ENCODE data around the gene CACNA1I.

Gene CACNA1I

DNA sequence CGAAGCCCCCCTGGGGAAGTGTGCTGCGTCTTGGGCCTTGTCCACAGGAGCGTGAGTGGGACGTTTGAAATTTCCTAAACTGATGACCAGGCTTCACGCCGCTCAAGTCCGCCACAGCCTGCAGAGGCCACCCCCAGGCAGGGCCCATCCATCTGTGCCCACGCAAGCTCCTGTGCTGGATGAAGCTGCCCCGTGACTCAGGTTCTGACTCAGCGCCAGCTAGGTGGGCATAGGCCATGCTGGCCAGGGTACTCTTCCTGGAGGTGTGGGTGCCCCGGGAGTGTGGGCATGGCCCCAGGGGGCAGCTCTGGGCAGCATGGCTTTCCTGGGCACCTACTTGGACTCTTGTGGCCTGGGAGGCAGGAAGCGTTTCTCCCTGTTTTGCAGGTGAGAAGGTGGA is 134.8 kb downstream of the CACNA1I start:
- no peak for DNase-seq

DNA sequence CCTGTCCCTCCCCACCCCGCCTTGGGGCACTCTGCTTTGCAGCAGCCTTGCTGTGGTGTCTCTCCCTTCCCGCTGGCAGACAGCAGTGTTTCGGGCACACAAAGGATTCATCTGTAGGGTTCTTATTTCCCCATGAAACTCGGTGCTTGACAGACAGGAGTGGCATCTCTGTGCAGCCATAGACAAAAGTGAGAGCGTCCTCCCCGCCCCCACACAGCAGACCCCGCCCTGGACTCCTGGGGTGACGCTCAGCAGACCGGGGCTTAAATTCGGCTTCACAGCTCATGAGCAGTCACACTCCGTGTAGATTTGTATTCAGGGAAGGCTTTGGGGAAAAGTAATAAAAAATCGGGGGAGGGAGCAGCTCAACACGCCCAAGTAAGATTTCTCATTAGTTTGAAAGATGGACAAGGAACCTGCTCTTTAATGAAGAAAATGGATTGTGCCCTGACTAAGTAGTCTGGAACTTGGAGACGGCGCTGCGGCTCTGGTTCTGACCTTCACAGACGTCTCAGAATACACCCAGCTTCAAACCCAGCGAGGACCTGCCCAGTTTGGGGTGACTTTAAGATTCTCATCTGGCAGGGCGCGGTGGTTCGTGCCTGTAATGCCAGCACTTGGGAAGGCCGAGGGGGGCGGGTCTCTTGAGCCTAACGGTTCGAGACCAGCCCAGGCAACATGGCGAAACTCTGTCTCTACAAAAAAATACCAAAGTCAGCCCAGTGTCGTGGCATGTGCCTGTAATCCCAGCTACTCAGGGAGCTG is 136.0 kb downstream of the CACNA1I start:
- no peak for DNase-seq

DNA sequence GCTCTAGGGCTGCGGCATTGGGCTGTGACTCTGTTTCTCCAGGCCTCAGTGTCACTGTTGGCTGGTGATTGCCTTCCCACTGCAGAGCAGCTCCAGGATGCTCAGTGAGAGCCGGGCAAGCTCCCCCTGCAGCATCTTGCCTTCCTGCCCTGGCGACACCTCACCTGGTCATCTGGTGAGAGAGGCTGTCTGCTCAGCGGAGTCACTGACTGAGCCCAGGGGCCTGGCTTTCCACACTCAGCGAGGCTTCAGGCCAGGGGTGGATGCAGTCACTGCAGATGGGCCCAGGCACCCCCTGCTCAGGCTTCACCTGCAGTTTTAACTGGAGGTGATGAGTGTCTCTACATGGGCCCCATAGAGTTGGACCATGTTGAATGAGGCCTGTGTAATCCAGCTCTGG is 136.8 kb downstream of the CACNA1I start:
- no peak for DNase-seq

DNA sequence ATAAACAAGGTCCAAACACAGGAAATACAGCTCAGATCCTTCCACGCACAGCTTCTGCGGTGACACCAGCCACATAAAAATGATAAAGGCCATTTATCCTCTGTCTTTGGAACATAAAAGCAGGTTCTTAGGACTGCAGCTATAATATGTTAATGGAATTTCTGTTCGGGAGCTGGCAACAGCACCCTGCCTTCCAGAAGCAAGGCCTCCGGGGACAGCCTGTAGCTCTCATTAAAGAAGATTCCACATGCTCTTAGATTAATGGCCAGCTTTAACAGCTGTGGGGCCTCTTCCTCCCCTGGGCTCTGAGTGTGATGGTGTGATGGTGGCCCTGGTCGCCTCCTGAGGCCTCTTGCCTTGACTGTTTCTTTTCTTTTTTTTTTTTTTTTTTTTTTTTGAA is 137.3 kb downstream of the CACNA1I start:
- DNase-seq, result no peak

DNA sequence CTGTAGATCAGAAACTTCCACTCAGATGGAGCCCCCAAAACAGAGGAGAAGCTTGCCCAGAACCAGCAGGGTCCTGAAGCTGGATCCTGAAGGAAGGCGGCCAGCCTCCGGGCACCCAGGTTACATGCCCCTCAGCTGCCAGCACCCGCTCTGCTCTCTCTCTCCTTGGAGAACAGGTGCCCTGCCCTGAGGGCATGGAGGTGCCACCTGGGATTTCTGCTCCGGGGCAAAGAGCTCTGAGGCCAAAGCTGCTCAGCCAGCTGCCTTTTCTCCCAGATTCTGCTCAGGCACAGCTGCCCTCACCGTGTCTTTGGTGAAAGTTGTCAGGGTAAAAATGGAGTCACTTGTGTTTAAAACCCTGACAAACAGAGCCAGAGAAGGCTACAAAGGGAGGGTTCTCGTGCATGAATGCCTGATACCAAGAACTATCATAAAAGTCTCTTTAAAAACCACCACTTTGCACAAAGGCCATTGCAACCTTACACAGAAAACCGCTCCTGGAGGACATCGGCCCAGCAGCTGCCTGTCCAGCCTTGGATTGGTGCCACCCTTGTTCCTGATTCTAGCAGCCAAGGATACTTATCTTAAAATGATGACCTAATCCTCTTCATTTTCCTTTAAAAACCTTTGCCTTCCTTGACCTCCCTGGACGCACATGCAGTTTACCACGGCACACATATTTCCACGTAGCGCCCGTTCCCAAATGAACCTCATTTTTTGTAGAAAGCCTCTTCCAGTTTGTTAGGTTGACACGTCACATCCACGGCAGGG is 140.0 kb downstream of the CACNA1I start:
- no peak for DNase-seq

DNA sequence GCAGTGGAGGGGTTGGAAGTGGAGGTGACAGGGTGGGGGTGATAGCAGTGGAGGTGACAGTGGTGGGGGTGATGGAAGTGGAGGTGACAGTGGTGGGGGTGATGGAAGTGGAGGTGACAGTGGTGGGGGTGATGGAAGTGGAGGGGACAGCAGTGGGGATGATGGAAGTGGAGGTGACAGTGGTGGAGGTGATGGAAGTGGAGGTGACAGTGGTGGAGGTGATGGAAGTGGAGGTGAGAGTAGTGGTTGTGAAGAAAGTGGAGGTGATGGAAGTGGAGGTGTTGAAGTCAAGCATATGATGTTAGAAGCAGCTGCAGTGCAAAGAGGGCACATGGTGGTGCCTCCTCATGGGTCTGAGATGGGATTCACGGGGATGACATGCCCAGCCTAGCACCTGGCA is 141.5 kb downstream of the CACNA1I start:
- DNase-seq, result no peak

DNA sequence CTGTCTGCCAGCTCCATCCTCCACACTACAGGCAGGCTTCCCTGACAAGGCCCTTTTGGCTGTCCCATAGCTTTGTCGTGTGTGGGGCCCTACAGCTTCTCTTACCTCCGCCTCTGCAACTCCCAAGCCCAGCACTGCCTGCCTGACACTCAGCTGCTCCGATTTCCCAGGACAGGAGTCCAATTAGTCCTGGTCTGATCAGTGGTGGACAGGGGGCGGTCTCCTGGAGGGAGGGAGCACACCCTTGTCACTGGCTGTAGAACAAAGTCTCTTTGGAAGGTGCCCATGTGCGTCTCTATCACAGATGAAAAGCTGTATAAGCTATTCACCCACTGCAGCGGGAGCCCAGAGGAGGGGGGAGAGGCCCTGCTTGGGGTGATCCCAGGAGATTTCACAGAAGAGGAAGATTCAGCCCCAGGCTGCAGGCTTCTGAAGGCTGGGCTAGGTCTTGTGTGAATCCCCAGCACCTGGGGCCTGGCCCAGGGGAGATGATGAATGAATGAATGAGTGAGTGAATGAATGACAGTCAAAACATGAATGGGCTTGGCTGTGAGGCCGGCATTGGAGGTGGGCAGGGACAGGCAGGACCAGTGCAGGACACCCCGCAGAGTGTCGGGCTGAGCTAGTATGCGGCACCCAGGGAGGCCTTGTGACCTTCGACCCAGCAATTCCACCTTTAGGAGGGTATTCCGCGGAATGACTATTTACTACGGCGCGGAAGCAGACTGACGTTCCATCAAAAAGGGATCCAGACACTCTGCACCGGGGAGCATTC is 142.4 kb downstream of the CACNA1I start:
- DNase-seq, result no peak

DNA sequence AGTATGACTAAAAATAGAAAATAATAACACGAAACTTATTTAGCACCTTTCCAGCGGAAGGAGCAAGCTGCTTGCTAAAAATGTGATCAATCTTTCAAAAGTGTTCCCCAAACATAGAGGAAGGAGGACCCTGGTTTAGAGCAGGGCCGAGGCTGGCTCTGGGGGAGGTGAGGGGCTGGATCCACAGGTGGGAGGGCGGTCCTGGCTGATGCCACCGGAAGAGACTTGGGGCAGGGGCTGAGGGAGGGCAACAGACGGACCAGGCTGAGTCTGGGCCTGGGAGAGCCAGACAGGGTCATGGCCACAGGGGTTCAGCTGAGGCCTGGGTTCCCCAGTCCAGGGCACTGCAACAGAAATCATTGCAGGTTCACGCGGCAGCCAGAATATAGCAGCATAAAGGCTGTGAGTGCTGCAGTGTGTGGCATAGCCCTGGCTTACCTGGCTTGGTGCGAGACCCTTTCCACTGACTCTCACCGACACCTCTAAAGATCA is 143.3 kb downstream of the CACNA1I start:
- DNase-seq, result no peak

DNA sequence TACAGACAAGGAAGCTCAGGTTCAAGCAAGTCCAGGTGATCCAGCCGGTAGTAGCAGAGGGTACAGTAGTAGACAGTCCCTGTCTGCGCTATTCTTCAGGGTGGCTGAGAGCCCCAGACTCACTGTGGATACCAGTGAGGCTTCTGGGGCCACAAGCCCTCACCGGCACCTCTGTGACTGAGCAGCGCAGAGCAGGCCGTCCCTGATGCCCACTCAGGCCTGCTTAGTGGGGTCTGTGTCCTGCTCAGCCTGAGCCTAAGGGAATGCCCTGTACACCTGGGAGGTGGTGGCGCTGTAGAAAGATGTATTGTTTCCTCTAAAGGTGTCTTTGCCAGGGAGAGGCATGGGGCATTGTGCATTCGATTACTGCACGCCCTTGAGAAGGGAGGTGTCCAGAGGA is 143.8 kb downstream of the CACNA1I start:
- DNase-seq, result no peak

DNA sequence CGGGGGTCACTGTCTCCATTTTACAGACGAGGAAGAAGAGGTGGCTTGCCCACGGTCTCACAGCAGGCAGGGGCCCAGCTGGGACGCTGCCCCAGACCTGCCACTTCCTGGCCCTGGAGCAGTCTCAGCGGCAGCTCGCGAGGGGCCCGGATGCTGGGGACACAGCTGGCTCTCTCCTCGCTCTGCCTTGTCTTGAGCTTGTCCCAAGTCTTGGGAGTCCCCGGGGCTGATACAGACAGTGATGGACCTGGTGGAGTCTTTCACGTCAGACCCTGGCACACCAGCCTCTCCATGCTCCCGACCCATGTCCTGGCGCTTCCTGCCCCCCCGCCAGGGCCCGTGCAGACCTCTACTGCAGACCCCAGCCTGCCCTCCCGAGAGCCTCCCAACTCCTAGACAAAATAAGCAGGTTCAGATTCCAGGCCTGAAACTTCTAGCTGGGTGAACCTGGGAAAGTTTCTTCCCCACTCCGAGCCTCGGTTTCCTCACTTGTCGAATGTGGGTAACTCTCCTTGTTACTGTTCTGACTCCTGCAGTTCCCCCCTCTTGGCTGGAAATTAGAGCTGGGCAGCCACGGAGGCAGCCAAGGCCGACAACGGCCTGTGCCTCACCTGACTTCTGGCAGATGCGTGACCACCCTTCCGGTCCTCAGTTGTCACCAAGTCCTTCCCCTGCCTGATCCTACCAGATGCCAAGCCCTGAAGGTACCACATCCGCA is 145.4 kb downstream of the CACNA1I start:
- no peak for DNase-seq

DNA sequence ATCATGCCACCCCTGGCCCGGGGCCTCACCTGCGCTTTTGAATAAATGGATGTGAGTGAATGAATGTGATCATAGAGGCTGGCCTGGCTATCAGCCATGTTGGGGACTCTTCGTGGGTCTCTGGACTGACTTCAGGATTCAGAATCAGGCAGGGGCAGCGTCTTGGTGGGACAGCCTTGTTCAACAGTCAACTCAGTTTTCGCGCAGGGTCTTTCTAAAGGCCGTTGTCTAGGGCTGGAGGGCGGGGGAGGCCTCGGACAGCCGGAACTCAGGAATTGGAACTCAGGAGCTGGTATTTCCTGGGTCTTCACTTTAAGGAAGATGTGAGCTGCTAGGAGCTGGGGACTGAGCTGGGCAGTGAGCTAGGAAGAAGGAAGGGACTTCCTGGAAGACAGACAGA is 146.0 kb downstream of the CACNA1I start:
- no peak for DNase-seq

DNA sequence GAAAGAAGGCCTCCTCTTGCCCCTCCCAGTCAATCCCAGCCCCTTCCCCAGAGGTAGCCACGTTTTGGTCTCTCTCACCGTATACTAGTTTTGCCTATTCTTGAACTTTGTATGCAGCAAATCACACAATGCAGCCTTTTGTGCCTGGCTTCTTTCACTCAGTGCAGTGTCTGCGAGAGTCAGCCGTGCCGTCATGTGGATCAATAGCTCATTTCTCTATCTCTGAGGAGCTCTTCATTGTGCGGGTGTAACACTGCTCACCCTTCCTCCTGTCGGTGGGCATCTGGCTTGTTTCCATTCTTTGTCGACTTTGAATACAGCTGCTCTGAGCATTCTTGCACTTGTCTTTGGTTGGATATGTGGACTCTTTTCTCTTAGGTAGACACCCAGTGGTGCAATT is 146.5 kb downstream of the CACNA1I start:
- no peak for DNase-seq

DNA sequence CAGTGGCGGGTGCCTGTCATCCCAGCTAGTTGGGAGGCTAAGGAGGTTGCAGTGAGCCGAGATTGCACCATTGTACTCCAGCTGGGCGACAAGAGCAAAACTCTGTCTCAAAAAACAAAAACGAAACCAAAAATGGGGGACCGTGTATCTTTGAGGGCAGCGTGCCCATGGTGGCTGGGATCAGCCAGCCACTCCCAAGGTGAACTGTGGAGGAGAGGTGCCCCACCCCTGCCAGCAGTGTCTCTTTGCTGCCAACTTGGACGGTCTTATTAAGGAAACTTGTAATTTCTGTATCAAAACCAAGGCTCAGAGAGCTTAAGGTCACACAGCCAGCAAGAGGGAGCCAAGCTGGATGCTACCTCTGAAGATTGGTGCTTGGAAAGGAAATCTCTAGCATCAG is 147.7 kb downstream of the CACNA1I start:
- DNase-seq, result no peak

DNA sequence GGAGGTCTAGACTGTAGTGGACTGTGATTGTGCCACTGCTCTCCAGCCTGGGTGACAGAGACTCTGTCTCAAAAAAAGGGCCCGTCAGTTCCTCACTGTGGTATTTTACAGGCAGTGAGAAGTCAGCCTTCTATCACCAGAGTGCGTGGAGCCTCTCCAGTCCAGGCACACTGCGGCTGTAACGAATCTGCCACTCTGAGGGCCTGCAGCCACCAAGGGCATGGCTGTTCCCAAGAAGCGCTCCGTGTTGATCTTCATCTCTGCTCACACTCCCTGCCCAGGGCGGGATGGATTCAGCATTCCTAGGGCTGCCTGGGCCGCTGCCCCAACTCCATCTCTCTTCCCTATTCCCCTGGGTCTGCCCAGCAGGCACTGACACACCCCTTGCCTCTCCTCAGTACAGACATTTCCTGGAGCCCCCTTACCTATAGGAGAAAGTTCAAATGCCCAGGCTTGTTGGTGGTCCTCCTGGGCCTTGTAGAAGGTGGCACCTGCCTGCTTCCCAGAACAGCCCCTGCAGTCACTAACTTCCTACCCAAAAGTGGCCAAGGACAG is 148.4 kb downstream of the CACNA1I start:
- no peak for DNase-seq

DNA sequence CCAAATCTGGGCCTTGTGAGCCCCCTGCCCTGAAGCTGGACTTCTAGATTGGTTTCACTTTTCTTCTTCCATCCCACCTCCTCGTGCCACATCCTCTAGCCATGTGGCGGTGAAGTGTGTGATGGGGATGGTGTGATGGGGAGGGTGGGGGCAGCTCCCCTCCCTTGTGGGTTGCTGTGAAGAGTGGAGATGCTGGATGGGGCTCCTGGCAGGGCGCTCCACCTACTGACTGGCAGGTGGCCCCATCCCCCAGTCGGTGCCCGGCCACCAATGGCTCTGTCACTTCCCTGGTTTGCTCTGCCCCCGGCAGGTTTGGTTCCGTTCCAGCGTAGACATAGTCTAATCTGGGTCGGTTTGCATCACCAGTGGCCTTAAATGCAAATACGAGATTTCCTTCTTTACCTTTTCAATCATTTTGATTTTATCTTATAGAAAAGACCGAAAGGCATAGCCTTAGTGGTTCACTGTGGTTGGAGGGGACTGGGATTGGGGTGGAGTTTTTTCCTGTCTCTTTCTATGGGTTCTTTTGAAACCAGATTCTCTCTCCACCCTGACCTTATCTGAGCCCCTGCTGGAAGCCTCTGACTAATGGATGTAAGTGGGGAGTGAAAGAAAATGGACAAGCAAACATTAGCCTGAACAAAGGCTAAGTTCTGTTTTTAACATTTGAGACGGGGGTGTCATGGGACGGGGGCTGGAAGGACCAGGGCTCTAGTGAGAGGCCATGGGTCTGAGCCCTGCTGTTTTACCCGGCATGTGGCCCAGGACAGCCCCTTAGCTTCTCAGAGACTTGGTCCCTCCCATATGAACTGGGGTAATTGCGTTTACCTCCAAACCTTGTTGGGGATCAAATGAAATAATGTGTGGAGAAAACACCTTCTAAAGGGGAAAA is 149.3 kb downstream of the CACNA1I start:
- no peak for DNase-seq

DNA sequence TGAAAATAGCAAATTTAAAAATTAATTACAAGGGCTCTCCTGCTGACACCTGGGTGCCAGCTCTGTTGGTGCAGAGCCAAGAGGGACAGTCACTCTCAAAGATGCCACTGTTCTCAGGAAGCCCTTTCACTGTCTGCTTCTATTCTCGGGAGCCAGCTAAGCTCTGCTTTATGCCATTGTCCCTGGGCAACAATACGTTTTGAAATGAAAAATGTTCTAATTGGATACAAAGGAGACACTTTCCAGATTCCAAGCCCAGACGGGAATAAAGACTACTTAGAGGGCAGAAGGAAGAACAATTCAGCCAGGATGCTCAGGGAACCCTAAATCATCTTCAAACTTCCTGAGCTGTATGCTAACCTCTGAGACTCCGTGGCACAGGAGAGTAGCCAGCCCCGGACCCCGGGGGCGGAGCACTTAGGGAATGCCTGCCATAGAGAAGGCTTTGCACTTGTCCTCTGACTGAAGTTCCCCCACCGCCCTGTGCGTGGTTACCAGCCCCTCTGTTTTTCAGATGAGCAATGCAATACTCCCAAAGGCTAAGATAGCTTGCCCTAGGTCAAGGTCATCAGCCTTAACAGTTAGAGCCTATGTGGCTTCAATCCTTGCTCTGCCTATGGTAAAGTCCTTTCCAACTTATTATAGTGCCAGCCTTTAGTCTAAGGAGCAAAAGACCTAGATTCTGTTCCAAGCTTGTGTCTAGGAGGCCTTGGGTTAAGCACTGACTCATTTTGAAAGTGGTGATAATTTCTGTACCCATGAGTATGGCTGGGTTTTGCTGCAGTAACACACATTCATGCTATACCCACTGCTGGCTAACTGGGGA is 150.9 kb downstream of the CACNA1I start:
- no peak for DNase-seq

DNA sequence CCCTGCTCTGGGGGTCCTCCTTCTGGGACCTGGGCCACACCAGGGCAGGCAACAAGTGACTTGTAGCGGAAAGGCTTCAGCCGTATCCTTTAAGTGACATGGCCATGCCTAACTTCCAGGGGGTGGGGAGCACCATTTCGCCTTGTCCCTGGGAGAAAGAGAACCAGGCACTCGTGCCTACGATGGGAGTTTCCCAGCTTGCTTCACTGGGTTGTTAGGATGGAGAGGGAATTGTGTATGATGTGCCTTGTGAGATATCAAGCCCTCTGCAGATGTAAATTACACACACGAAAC is 151.4 kb downstream of the CACNA1I start:
- no peak for DNase-seq

DNA sequence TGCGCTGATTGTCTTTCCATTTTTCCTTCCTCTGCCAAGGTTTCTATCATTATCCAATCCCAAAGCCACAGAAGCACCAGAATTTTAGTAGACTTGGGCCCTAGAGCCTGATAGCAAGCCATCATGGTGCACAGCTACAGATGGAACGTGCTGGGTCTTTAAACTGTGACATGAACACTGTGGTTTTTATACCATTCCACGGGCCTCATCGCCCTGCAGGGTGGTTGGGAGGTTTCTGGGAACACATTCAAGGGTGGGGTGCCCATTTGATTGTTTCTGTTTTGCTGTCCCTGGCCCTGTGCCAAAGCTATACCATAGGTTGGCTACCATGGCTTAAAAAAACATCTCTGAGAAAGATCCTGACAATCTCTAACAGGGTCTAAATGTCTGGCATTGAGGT is 151.9 kb downstream of the CACNA1I start:
- no peak for DNase-seq

DNA sequence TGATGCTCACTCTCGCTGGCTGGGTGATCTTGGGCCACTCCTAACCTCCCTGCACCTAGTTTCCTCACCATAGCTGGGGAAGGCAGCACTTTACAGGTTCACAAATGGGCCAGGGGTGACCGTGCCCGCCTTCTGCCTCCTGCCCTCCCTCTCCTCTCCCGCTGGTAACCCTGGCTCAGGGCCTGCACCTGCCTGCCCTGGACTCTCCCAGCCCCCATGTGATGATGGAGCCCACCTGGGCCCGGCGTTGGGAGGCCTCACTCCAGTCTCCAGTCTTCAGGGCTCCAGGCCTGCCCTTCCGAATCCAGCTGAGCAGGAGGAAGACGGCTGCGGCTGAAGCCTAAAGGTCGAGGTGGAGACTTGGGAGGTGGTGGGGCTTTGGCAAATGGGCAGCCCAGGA is 152.9 kb downstream of the CACNA1I start:
- DNase-seq, result no peak

DNA sequence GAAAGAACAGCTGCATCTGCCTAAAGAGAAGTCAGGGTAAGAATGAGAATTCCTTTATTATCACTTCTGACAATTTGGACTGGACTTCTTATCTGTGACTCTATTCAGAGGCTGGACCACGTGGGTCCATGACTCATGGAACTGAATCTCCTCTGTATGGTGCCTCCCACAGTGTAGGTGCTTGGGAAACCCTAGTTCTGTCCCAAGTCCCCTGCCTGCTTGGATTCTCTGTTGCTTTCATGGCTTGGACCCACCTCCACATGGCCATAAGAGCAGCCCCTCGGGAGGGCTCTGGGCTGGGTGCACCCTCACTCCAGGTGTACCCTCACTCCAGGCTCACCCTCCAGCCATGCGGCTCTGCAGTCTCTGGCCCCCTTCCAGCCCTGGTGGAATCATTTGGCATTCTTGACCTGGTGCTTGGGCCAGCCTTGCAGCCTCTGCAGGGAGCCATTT is 153.4 kb downstream of the CACNA1I start:
- no peak for DNase-seq

DNA sequence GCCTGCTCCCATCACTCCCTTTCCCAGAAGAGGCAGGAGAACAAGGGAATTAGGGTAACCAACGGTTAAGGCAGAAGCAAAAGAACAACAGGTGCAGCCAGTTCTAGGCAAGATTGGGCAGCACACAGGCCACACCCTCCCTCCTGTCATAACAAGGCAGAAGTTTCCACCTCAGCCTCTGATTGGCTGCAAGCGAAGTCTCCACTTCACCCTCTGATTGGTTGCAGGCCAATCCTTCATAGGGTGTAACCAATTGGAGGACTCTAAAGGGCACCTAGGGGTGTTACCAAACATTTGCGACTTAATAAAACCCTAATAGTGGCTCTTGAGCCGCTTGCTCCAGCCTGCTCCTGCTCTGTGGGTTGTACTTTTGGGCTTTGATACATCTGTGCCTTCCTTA is 153.8 kb downstream of the CACNA1I start:
- no peak for DNase-seq
